Peyer's patch (tissue), 4 donors: ENCODE results near the gene TP53TG3D. TPM values are rescaled to one million over a fixed set of nuclear protein-coding genes. Genes with fewer than 3 reads are reported as not detected.
"Not testable (repeated sequence)": the region's sequence is repeated elsewhere in the genome, so short reads cannot be mapped to it uniquely, and the experiment has no call there.

Experiments used
- DNase-seq, 3 donors: peaks; one replicate each; pipeline ENCODE4 v3.0.0-alpha.2; 2017 to 2019
- H3K27ac ChIP-seq, 4 donors: fragments of 200-600 bp; sonication (generic); one replicate each; pipeline ENCODE4 v1.5.1; 2016 to 2019
- H3K27me3 ChIP-seq, 2 donors: fragments of 200-600 bp; sonication (generic); one replicate each; pipeline ENCODE4 v1.5.1; 2019
- H3K36me3 ChIP-seq, 3 donors: fragments of 200-600 bp; sonication (generic); one replicate each; pipeline ENCODE4 v1.5.1; 2016 to 2019
- H3K4me1 ChIP-seq, 4 donors: fragments of 200-600 bp; sonication (generic); one replicate each; pipeline ENCODE4 v1.5.1; 2016 to 2019
- H3K4me3 ChIP-seq, 4 donors: fragments of 200-600 bp; sonication (generic); 1 replicate in 3 of 4; 2 replicates in 1 of 4; pipeline ENCODE4 v1.5.1; 2016 to 2019; ENCODE audit warnings: mild to moderate bottlenecking in 1 of 4
- H3K9me3 ChIP-seq, 4 donors: fragments of 200-600 bp; sonication (generic); one replicate each; pipeline ENCODE4 v1.5.1; 2016 to 2019; ENCODE audit warnings: mild to moderate bottlenecking in 1 of 4
- total RNA-seq, 4 donors: library from RNA; depleted of rRNA; stranded (reverse); fragments of >200 nt; gene quantifications; one replicate each; pipeline ENCODE4 v1.1.0, GENCODE V29; 2016

Gene TP53TG3D
- total RNA-seq: 1 to 10 TPM in 1 of 4 donors, not detected in 3; 1.0 TPM

DNA sequence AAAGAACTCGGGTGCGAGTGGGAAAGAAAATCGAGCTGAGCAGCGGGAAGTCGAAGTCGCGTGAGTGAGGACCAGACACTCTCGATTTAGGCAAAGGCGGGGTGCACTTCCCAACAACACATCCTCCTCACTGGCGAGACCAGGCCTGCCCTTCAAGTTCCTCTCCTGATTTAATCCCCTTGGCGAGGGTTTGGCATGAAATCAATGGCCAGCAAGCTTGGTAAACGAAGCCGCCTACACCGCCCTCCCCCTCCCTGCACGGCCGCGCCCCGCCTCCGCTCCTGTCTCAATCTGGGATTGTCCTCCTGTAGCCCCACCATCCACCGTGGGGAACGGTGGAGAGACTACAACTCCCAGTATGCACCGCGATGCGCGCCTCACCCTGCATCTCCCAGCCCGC lies at the start of gene TP53TG3D:
TSS of gene TP53TG3D (plus strand) at position 301 of the 400 bp plus-strand sequence. CDS start at position 369, 68 bp downstream.
- not testable (repeated sequence) for H3K27ac ChIP-seq, H3K36me3 ChIP-seq, DNase-seq, H3K9me3 ChIP-seq, H3K27me3 ChIP-seq, H3K4me1 ChIP-seq, H3K4me3 ChIP-seq

GRCh38 chr16:32253507-32253906 lies 421 bp downstream of the TP53TG3D start:
- not testable (repeated sequence) for DNase-seq, H3K9me3 ChIP-seq, H3K27ac ChIP-seq, H3K4me3 ChIP-seq, H3K27me3 ChIP-seq, H3K4me1 ChIP-seq, H3K36me3 ChIP-seq

DNA sequence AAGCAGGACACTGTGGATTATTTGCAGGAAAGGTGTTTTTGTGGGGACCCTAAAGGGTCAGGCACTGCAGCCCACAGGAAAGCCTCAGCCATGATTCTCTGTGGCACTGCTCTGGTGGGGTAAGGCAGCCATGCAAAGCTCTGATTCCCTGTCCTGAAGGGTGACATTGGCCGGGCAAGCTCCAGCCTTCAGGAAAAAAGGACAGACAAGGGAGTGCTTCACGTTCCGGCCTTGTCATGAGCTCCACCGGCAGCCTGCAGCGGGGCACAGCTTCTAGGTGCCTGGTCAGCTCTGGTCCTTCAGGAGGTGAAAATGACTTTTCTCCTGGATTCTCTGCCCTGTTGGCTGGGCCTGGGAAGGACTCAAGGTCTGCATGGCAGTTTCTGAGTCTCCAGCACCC lies 8.4 kb downstream of the TP53TG3D start:
- not testable (repeated sequence) for H3K4me1 ChIP-seq

GRCh38 chr16:32263552-32263951 lies 10.5 kb downstream of the TP53TG3D start:
- DNase-seq, H3K27ac ChIP-seq, H3K27me3 ChIP-seq, H3K9me3 ChIP-seq, H3K36me3 ChIP-seq, H3K4me1 ChIP-seq, H3K4me3 ChIP-seq: not testable (repeated sequence)

More for the DNA sequence above, 8.4 kb downstream of the TP53TG3D start:
- H3K36me3 ChIP-seq, H3K4me3 ChIP-seq, H3K27me3 ChIP-seq, H3K9me3 ChIP-seq, H3K27ac ChIP-seq, DNase-seq: not testable (repeated sequence)

DNA sequence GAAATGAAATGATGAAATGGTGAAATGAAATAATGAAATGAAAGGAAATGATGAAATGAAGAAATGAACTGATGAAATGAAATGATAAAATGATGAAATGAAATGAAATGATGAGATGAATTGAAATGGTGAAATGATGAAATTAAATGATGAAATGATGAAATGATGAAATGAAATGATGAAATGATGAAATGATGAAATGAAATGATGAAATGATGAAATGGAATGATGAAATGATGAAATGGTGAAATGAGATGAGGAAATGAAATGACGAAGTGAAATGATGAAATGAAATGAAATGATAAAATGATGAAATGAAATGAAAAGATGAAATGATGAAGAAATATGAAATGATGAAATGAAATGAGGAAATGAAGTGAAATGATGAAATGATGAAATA lies 28.8 kb downstream of the TP53TG3D start:
- not testable (repeated sequence) for H3K4me1 ChIP-seq, H3K27me3 ChIP-seq, H3K36me3 ChIP-seq, DNase-seq, H3K27ac ChIP-seq, H3K9me3 ChIP-seq, H3K4me3 ChIP-seq

DNA sequence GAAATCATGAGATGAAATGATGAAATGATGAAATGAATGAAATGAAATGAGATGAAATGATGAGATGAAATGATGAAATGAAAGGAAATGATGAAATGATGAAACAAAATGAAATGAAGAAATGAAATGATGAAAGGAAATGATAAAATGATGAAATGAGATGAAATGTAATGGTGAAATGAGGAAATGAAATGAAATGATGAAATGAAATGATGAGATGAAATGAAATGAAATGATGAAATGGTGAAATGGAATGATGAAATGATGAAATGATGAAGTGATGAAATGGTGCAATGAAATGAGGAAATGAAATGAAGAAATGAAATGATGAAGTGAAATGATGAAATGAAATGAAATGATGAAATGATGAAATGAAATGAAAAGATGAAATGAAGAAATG lies 29.9 kb downstream of the TP53TG3D start:
- not testable (repeated sequence) for H3K4me1 ChIP-seq, H3K27me3 ChIP-seq, H3K27ac ChIP-seq, H3K9me3 ChIP-seq, H3K36me3 ChIP-seq, DNase-seq, H3K4me3 ChIP-seq

GRCh38 chr16:32283917-32284495 lies 30.9 kb downstream of the TP53TG3D start:
- not testable (repeated sequence) for H3K4me3 ChIP-seq, H3K9me3 ChIP-seq

GRCh38 chr16:32284800-32285796 lies 32.0 kb downstream of the TP53TG3D start:
- not testable (repeated sequence) for H3K27me3 ChIP-seq, H3K36me3 ChIP-seq, H3K4me3 ChIP-seq, H3K9me3 ChIP-seq, H3K27ac ChIP-seq, H3K4me1 ChIP-seq
- peak in 1 of 3 donors; percentile 36 for DNase-seq

More at GRCh38 chr16:32283917-32284495, 30.9 kb downstream of the TP53TG3D start:
- not testable (repeated sequence) for H3K27me3 ChIP-seq, H3K36me3 ChIP-seq, DNase-seq, H3K27ac ChIP-seq, H3K4me1 ChIP-seq

DNA sequence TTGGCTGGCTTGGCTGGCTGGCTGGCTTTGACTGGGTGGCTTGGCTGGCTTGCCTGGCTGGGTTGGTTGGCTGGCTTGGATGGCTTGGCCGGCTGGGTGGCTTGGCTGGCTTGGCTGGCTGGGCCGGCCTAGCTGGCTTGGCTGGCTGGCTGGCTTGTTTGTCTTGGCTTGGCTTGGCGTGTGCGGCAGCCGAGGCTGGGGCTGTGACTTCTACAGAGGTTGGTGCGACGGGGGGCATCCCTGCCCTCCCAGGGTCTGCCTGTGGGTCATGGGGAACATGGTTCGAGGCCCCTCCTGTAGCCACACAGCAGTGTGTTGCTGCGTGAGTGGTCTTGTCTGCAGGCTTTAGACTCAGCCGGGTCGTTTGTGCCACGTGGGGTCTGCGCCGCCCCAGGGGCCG lies 33.1 kb downstream of the TP53TG3D start:
- not testable (repeated sequence) for H3K4me3 ChIP-seq, H3K9me3 ChIP-seq, H3K27me3 ChIP-seq, H3K27ac ChIP-seq, H3K4me1 ChIP-seq, H3K36me3 ChIP-seq
- DNase-seq: peak in 1 of 3 donors; percentile 3

DNA sequence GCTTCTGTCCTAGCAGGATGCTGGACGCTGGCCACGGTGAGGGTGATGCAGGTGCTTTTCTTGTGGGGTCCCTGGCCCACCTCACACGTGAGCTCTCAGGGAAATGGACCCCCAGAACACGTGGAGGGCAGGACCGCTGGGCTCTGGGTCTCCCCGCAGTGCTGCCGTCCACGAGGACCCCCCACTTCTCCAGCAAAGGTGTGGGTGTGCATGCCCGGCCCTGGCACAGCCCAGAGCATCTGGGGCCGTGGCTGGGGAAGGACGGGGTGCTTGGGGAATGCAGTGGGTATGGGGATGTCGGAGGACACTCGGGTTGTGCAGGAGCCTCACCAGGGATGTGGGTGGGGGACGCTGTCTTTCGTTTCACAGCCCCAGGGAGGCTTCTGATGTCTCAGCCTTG lies 34.7 kb downstream of the TP53TG3D start:
- not testable (repeated sequence) for H3K36me3 ChIP-seq, H3K27me3 ChIP-seq, H3K4me1 ChIP-seq, H3K4me3 ChIP-seq, H3K9me3 ChIP-seq, H3K27ac ChIP-seq
- peak in 1 of 3 donors; percentile 15 for DNase-seq

DNA sequence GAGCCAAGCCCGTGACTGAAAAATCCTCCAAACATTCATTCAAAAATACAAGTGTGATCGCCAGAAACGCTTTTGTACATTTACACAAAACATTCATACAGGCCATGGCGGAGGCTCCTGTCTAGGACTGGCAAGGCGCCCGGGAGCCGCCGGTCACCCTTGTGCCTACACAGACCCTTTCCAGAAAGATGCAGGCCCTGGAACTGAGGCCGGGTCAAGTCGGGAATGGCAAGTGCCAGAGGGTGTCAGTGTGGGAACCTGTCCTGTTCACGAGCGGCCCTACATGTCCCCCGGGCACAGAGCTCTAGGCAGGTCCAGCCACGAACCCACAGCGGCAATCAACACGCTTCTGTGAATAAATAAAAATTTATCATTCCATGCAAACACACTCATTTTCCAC lies 36.1 kb downstream of the TP53TG3D start:
- not testable (repeated sequence) for H3K27me3 ChIP-seq, H3K4me3 ChIP-seq, H3K36me3 ChIP-seq, H3K9me3 ChIP-seq, H3K27ac ChIP-seq, H3K4me1 ChIP-seq
- DNase-seq: peak in 1 of 3 donors; percentile 13

GRCh38 chr16:32302776-32303175 lies 49.7 kb downstream of the TP53TG3D start:
- H3K27ac ChIP-seq, H3K27me3 ChIP-seq, H3K4me1 ChIP-seq: not testable (repeated sequence)

More at GRCh38 chr16:32302776-32303175, 49.7 kb downstream of the TP53TG3D start:
- not testable (repeated sequence) for H3K36me3 ChIP-seq, H3K4me3 ChIP-seq, DNase-seq, H3K9me3 ChIP-seq
